ENCODE data around the gene DOK4. TPM values are rescaled to one million over a fixed set of nuclear protein-coding genes. Genes with fewer than 3 reads are reported as not detected.

DOK4 gene
- total RNA-seq, 3 donors from 2014 or later: 68.4 to 143 (median 101) TPM

GRCh38 chr16:57526498-57526897 lies 40.2 kb upstream of the DOK4 start:
- peak in 1 of 3 donors; percentile 34 for DNase-seq
- Histone ChIP-seq H3K4me1 (ENCODE audit: low read depth) (peaks cover 5% of the 10 kb centered on the region), H3K9me3 (no peaks in the 10 kb centered on the region), H3K4me3 (no peak overlapping the region), H3K36me3 (ENCODE audit: low read depth) (no peaks in the 10 kb centered on the region)
- intact Hi-C loops (cut with DNase I, micrococcal nuclease): loop anchor here in 1 of 2 donors (10.0 kb wide), 1 partner anchor 222 kb away; no protein-coding TSS in a partner anchor
- ATAC-seq: no peak
- TF ChIP-seq, protein P1, sequence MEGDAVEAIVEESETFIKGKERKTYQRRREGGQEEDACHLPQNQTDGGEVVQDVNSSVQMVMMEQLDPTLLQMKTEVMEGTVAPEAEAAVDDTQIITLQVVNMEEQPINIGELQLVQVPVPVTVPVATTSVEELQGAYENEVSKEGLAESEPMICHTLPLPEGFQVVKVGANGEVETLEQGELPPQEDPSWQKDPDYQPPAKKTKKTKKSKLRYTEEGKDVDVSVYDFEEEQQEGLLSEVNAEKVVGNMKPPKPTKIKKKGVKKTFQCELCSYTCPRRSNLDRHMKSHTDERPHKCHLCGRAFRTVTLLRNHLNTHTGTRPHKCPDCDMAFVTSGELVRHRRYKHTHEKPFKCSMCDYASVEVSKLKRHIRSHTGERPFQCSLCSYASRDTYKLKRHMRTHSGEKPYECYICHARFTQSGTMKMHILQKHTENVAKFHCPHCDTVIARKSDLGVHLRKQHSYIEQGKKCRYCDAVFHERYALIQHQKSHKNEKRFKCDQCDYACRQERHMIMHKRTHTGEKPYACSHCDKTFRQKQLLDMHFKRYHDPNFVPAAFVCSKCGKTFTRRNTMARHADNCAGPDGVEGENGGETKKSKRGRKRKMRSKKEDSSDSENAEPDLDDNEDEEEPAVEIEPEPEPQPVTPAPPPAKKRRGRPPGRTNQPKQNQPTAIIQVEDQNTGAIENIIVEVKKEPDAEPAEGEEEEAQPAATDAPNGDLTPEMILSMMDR (IDR thresholded peaks at IDR 0.05): no peak

DNA sequence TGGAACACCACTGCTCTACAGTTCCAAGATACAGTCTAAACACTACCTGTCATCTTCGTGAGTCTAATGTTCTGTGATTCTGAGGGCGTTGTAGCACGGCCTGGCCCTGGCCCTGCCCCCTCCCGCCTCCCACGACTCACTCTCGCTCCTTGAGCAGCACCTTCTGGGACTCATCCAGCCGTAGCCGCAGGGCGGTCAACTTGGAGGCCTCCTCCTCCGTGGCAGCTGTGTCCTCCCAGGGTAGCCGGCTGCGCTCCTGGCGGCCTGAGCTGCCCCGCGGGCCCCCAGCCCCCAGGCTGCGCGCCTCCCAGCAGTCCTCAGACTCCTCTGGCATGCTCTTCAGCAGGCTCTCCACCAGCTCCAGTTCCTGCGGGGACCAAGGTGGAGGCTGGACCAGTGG lies 39.5 kb upstream of the DOK4 start:
- intact Hi-C loops (cut with DNase I, micrococcal nuclease): loop anchor here in 1 of 2 donors (10.0 kb wide), 1 partner anchor 221 kb away; no protein-coding TSS in a partner anchor
- ATAC-seq: no peak
- no peaks in the 10 kb centered on the region for H3K9me3 ChIP-seq

GRCh38 chr16:57522960-57523359 lies 36.7 kb upstream of the DOK4 start:
- intact Hi-C loops (cut with DNase I, micrococcal nuclease): loop anchor here in 1 of 2 donors (10.0 kb wide), 1 partner anchor 218 kb away; no protein-coding TSS in a partner anchor
- no peak for ATAC-seq
- TF ChIP-seq, protein P1 (IDR thresholded peaks at IDR 0.05): no peak
- H3K4me1 ChIP-seq (ENCODE audit: low read depth): no peaks in the 10 kb centered on the region
- no peak overlapping the region for H3K4me3 ChIP-seq
- no peak for DNase-seq
- no peaks in the 10 kb centered on the region for H3K36me3 ChIP-seq (ENCODE audit: low read depth)
- H3K9me3 ChIP-seq: no peaks in the 10 kb centered on the region

More for the DNA sequence above, 39.5 kb upstream of the DOK4 start:
- Histone ChIP-seq H3K36me3 (ENCODE audit: low read depth) (no peaks in the 10 kb centered on the region), H3K4me3 (no peak overlapping the region), H3K4me1 (ENCODE audit: low read depth) (peaks cover 5% of the 10 kb centered on the region)
- TF ChIP-seq, protein P1 (IDR thresholded peaks at IDR 0.05): no peak
- DNase-seq: peak in 1 of 3 donors; percentile 48

GRCh38 chr16:57519796-57520360 lies 33.6 kb upstream of the DOK4 start:
- no peaks in the 10 kb centered on the region for H3K36me3 ChIP-seq (ENCODE audit: low read depth)
- ATAC-seq: peak; percentile 85
- no peak overlapping the region for H3K4me3 ChIP-seq
- TF ChIP-seq, protein P1 (IDR thresholded peaks at IDR 0.05): peak; percentile 97
- H3K9me3 ChIP-seq: no peaks in the 10 kb centered on the region
- peak; percentile 74 to 88 (median 85) for DNase-seq
- intact Hi-C loops (cut with DNase I, micrococcal nuclease): loop anchor here in 1 of 2 donors (2.0 to 10.0 kb wide), 2 partner anchors 101 to 215 kb away; no protein-coding TSS in a partner anchor
- H3K4me1 ChIP-seq (ENCODE audit: low read depth): no peaks in the 10 kb centered on the region

- intact Hi-C loops (cut with DNase I, micrococcal nuclease): loop anchor here in 1 of 2 donors (2.0 kb wide), 1 partner anchor 100 kb away; no protein-coding TSS in a partner anchor
- H3K9me3 ChIP-seq: no peaks in the 10 kb centered on the region
- TF ChIP-seq, protein P1 (IDR thresholded peaks at IDR 0.05): no peak
Measured at GRCh38 chr16:57518922-57519321, 32.6 kb upstream of the DOK4 start.

More at GRCh38 chr16:57518922-57519321, 32.6 kb upstream of the DOK4 start:
- H3K4me1 ChIP-seq (ENCODE audit: low read depth): no peaks in the 10 kb centered on the region
- DNase-seq: no peak
- peak; percentile 56 for ATAC-seq
- H3K36me3 ChIP-seq (ENCODE audit: low read depth): no peaks in the 10 kb centered on the region
- no peak overlapping the region for H3K4me3 ChIP-seq

All from mucosa of descending colon (tissue), 3 donors.